H9 (cell line): Measurements from ENCODE around the gene PUS7. TPM values are rescaled to one million over a fixed set of nuclear protein-coding genes. Genes with fewer than 3 reads are reported as not detected.

ENCODE experiments used
- DNase-seq: peaks from one replicate; pipeline ENCODE4 v3.0.0-alpha.2; 2017
- H2AFZ ChIP-seq: one replicate; pipeline ENCODE4 v1.6.1; 2013; ENCODE audit warnings: mild to moderate bottlenecking, low read length, control low read depth, moderate library complexity
- H2AK5ac ChIP-seq: 2 replicates; pipeline ENCODE4 v1.6.1; 2013; ENCODE audit warnings: low read length, control low read depth, mixed read lengths; ENCODE audit not compliant: insufficient read length
- H2BK120ac ChIP-seq: one replicate; pipeline ENCODE4 v1.6.1; 2013; ENCODE audit warnings: low read depth, mild to moderate bottlenecking, low read length, control low read depth, inconsistent platforms; ENCODE audit not compliant: poor library complexity, severe bottlenecking
- H2BK12ac ChIP-seq: 2 replicates; pipeline ENCODE4 v1.6.1; 2013; ENCODE audit warnings: low read length, control low read depth, mixed read lengths, low read depth; ENCODE audit not compliant: insufficient read length
- H2BK15ac ChIP-seq: 2 replicates; pipeline ENCODE4 v1.6.1; 2013; ENCODE audit warnings: low read depth, low read length, control low read depth
- H2BK20ac ChIP-seq: one replicate; pipeline ENCODE4 v1.6.1; 2013; ENCODE audit warnings: low read depth, mild to moderate bottlenecking, low read length, control low read depth, inconsistent platforms; ENCODE audit not compliant: poor library complexity, severe bottlenecking
- H2BK5ac ChIP-seq: 2 replicates; pipeline ENCODE4 v1.6.1; 2013; ENCODE audit warnings: low read length, control low read depth, mixed read lengths; ENCODE audit not compliant: insufficient read length
- H3K14ac ChIP-seq: 2 replicates; pipeline ENCODE4 v1.6.1; 2013; ENCODE audit warnings: low read length, control low read depth; ENCODE audit not compliant: insufficient read depth
- H3K18ac ChIP-seq: 2 replicates; pipeline ENCODE4 v1.6.1; 2013; ENCODE audit warnings: low read depth, mild to moderate bottlenecking, mixed read lengths, low read length, control low read depth; ENCODE audit not compliant: insufficient read length
- H3K23ac ChIP-seq: 2 replicates; pipeline ENCODE4 v1.6.1; 2013; ENCODE audit warnings: low read length, control low read depth, mixed read lengths, low read depth; ENCODE audit not compliant: insufficient read length
- H3K23me2 ChIP-seq: 2 replicates; pipeline ENCODE4 v1.6.1; 2013; ENCODE audit warnings: low read depth, mild to moderate bottlenecking, mixed read lengths, low read length, control low read depth; ENCODE audit not compliant: insufficient read length, poor library complexity, severe bottlenecking
- H3K27ac ChIP-seq: 2 replicates; pipeline ENCODE4 v1.5.1; 2013; ENCODE audit warnings: low read length, control low read depth, mixed read lengths, low read depth; ENCODE audit not compliant: insufficient read length
- H3K27me3 ChIP-seq: 2 replicates; pipeline ENCODE4 v1.6.1; 2013; ENCODE audit warnings: low read length, control low read depth, inconsistent platforms; ENCODE audit not compliant: insufficient read depth
- H3K4ac ChIP-seq: 2 replicates; pipeline ENCODE4 v1.6.1; 2013; ENCODE audit warnings: low read depth, mild to moderate bottlenecking, control low read depth, inconsistent platforms, low read length, moderate library complexity
- H3K4me1 ChIP-seq: 2 replicates; pipeline ENCODE4 v1.6.1; 2013; ENCODE audit warnings: low read length, control low read depth, inconsistent platforms; ENCODE audit not compliant: insufficient read depth
- H3K4me2 ChIP-seq: 2 replicates; pipeline ENCODE4 v1.6.1; 2013; ENCODE audit warnings: low read length, control low read depth, mixed read lengths; ENCODE audit not compliant: insufficient read length, insufficient read depth
- H3K56ac ChIP-seq: 2 replicates; pipeline ENCODE4 v1.6.1; 2013; ENCODE audit warnings: low read depth, mild to moderate bottlenecking, mixed read lengths, low read length, control low read depth; ENCODE audit not compliant: insufficient read length
- H3K79me1 ChIP-seq: 2 replicates; pipeline ENCODE4 v1.6.1; 2013; ENCODE audit warnings: low read depth, mild to moderate bottlenecking, moderate library complexity, low read length, control low read depth, inconsistent platforms; ENCODE audit not compliant: insufficient read depth, poor library complexity, severe bottlenecking
- H3K79me2 ChIP-seq: 2 replicates; pipeline ENCODE4 v1.6.1; 2013; ENCODE audit warnings: low read length, control low read depth, inconsistent platforms; ENCODE audit not compliant: insufficient read depth
- H3K9ac ChIP-seq: 2 replicates; pipeline ENCODE4 v1.6.1; 2013; ENCODE audit warnings: low read length, control low read depth, mixed read lengths; ENCODE audit not compliant: insufficient read length; ENCODE audit errors: extremely low read depth
- H3K9me3 ChIP-seq: one replicate; pipeline ENCODE4 v1.6.1; 2013; ENCODE audit warnings: low read depth, low read length, inconsistent platforms; ENCODE audit not compliant: control insufficient read depth
- H3T11ph ChIP-seq: one replicate; pipeline ENCODE4 v1.6.1; 2013; ENCODE audit warnings: mild to moderate bottlenecking, low read length, control low read depth, inconsistent platforms
- H4K20me1 ChIP-seq: one replicate; pipeline ENCODE4 v1.6.1; 2013; ENCODE audit not compliant: control insufficient read depth, insufficient read length, insufficient read depth
- H4K5ac ChIP-seq: 2 replicates; pipeline ENCODE4 v1.6.1; 2013; ENCODE audit warnings: low read depth, mild to moderate bottlenecking, mixed read lengths, low read length, control low read depth; ENCODE audit not compliant: insufficient read length
- H4K8ac ChIP-seq: replicated peaks from 2 replicates; pipeline ENCODE4 v1.6.1; 2013; ENCODE audit warnings: low read length, control low read depth, mixed read lengths, low read depth; ENCODE audit not compliant: insufficient read length
- H4K91ac ChIP-seq: 2 replicates; pipeline ENCODE4 v1.6.1; 2013; ENCODE audit warnings: low read depth, mild to moderate bottlenecking, moderate library complexity, mixed read lengths, low read length, control low read depth; ENCODE audit not compliant: insufficient read length
- H3K27ac Mint-ChIP-seq, 3 experiments: 2 replicates in 2 of 3; 3 replicates in 1 of 3; pipeline ENCODE4 v1.8.0; 2020 to 2021; ENCODE audit warnings: mixed read lengths in 3 of 3, mild to moderate bottlenecking in 1 of 3, moderate library complexity in 1 of 3
- H3K27me3 Mint-ChIP-seq: 2 replicates; pipeline ENCODE4 v1.8.0; 2021; ENCODE audit warnings: low read depth, mild to moderate bottlenecking, moderate library complexity, mixed read lengths
- H3K36me3 Mint-ChIP-seq, 3 experiments: 2 replicates in 2 of 3; 3 replicates in 1 of 3; pipeline ENCODE4 v1.8.0; 2020 to 2021; ENCODE audit warnings: low read depth in 3 of 3, mixed read lengths in 3 of 3; ENCODE audit not compliant: insufficient read depth in 1 of 3
- H3K4me1 Mint-ChIP-seq, 2 experiments: 2 replicates each; pipeline ENCODE4 v1.8.0; 2020; ENCODE audit warnings: mixed read lengths in 2 of 2
- H3K4me3 Mint-ChIP-seq, 2 experiments: 2 replicates in 1 of 2; 3 replicates in 1 of 2; pipeline ENCODE4 v1.8.0; 2020 to 2021; ENCODE audit warnings: mild to moderate bottlenecking in 2 of 2, mixed read lengths in 2 of 2, moderate library complexity in 1 of 2
- H3K9me3 Mint-ChIP-seq, 2 experiments: 2 replicates in 1 of 2; 3 replicates in 1 of 2; pipeline ENCODE4 v1.8.0; 2020; ENCODE audit warnings: mild to moderate bottlenecking in 2 of 2, mixed read lengths in 2 of 2, moderate library complexity in 1 of 2
- CTCF ChIP-seq: fragments of 200-600 bp; sonication (generic); conservative IDR thresholded peaks from 3 replicates; pipeline ENCODE4 v1.8.0; 2021; ENCODE audit warnings: antibody characterized with exemption, mild to moderate bottlenecking
- WGBS: extraction: QIAGEN DNeasy Blood & Tissue Kit; methylation state at CpG from one replicate; pipeline ENCODE4 v1.1.7; 2013; ENCODE audit warnings: missing lambda C conversion rate, low lambda C conversion rate, mixed read lengths; ENCODE audit not compliant: insufficient read length; ENCODE audit errors: extremely low coverage; 5-methylcytosine and 5-hydroxymethylcytosine counted together
- total RNA-seq: library from RNA; stranded (reverse); gene quantifications from 2 replicates; pipeline ENCODE4 v1.2.1, GENCODE V29; 2021

Gene PUS7
- total RNA-seq, 1 experiment from 2014 or later, result 54.3 TPM

GRCh38 chr7:105408791-105409410, 113.2 kb downstream of the PUS7 start:
- Histone ChIP-seq H2BK5ac (no peak overlapping the region), H3T11ph (no peak overlapping the region), H3K4me2 (no peak overlapping the region), H3K79me2 (no peaks in the 10 kb centered on the region), H2AFZ (no peak overlapping the region), H3K27me3 (no peaks in the 10 kb centered on the region), H3K18ac (no peak overlapping the region), H4K91ac (no peak overlapping the region), H3K23ac (no peak overlapping the region), H3K56ac (no peak overlapping the region), H3K9me3 (no peaks in the 10 kb centered on the region), H3K4me1 (no peaks in the 10 kb centered on the region), H2BK12ac (no peak overlapping the region), H4K20me1 (no peaks in the 10 kb centered on the region), H3K27ac (no peak overlapping the region), H3K23me2 (no peaks in the 10 kb centered on the region), H3K14ac (no peak overlapping the region), H2BK20ac (no peak overlapping the region), H4K8ac (no peak overlapping the region), H3K4ac (no peak overlapping the region), H3K9ac (no peak overlapping the region), H2BK15ac (no peak overlapping the region), H4K5ac (no peak overlapping the region), H2AK5ac (no peak overlapping the region), H2BK120ac (no peak overlapping the region), H3K79me1 (no peaks in the 10 kb centered on the region)
- DNase-seq, result no peak
- Mint-ChIP-seq H3K27me3 (no peaks in the 10 kb centered on the region; the same call in 1 of the 2 replicates), H3K9me3 (peaks cover 3% of the 10 kb centered on the region in 2 experiments; a peak in 4 of 5 replicates), H3K4me1 (no peaks in the 10 kb centered on the region), H3K27ac (no peak overlapping the region), H3K36me3 (peaks cover 0 to 2% (median 0%) of the 10 kb centered on the region in 3 experiments; a peak in 1 of 7 replicates), H3K4me3 (no peak overlapping the region)
- no peak for TF ChIP-seq CTCF
- WGBS, result no CpG with 5 or more reads among the region's 5 CpGs

Other genes with a start within 250 kb of the PUS7 start
- 40.4 and 41.1 TPM in 2 replicates for gene SRPK2, start 133.3 kb downstream of the PUS7 start, total RNA-seq
- gene RINT1, start 9.9 kb upstream of the PUS7 start, total RNA-seq, result 20.8 and 21.5 TPM in 2 replicates
- gene EFCAB10, start 59.2 kb upstream of the PUS7 start, total RNA-seq, result 1.3 and 1.5 TPM in 2 replicates